ENCODE measurements around the gene SSX2IP.

Gene SSX2IP

DNA sequence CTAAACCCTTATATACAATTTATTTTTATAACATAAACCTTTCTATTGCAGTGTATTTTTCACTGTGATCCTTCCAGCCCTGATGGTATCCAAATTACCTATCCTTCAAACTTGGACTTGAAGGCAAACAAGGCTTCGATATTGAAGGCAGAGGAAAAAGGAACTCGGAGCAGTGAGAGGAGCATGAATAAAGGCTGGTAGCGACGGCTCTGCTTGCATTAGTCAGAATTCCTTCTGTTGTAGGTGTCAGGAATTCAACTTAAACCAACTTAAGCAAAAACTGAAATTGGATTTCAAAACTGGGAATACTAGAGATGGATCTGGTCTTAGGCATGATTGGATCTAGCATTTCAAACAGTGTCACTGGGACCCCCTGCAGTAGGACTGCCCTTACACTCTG, 17.8 kb upstream of the SSX2IP start:
- no peak for DNase-seq

DNA sequence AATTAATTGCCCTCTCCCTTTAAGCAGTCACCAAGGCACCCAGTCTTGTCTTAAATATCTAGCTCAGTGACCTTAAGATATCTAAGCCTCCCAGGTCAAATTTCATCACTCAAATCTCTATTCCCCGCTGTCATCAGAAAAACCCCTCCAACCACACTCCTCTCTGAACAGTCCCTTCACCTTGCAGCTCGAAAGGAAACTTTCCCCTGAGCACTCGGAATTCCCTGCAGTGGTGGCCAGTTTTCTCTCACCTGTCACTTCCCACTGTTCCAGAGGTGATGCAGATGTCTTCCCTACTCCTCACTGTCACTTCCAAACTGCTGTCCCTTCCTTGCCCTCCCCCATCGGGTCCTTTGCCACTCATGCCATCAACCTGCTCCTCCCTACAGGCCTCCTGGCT, 15.3 kb upstream of the SSX2IP start:
- no peak for DNase-seq

DNA sequence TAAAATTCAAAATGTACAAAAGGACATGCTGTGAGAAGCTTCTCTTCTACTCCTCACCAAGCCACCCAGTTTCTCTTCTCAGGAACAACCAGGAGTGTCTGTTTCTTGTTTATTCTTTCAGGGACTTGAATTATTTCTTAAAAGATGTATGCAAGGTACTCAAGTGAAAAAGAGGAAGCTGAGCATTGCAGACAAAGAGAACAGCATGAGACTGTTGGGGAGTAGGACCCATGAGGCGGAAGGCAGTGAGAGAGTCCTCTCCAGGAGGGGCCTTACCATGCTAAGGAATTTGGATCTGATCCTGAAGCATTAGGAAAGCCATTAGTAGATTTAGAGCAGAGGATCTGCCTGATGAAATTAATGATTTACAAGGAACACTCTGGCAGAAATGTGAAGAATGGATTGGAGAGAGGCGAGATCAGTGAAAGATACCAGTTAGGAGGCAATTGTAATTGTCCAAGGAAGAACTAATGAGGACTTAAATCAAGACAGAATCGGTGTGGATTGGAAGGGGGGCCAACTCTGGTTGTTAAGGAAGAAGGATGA, 14.7 kb upstream of the SSX2IP start:
- DNase-seq = no peak

DNA sequence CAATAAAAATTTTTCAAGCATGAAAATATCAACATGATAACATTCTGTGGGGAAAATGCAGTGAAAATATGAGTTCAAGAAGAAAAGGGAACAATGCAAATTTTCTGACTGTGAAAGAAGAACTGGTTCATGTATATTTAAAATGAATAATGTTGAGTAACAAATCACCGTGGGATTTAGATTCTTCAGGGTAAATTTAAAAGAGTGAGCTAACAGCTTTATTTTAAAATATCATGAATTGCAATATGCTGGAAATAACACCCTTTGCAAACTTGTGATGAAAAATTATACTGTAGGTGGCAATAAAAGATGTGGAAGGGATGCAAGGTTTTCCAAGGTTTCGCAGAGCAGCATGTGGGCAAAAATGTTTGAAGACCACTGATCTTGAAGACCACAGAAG, 13.2 kb upstream of the SSX2IP start:
- DNase-seq = no peak

DNA sequence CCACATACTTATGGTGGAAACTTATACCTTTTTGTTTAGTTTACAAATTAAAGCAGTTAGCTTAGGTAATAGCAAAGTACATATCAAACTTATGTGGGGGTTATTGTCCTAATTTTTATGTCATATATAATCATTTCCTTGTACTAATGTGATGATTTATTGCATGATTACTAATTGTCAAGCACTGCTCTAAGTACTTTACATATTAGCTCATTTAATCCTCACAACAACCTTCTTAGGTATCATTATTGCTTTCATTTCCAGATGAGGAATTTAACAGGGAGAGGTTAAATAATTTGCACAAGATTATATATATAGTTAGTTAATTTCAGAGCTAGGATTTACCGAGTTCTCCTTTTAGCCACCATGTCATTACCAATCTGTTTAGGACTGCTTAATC, 11.9 kb upstream of the SSX2IP start:
- no peak for DNase-seq

DNA sequence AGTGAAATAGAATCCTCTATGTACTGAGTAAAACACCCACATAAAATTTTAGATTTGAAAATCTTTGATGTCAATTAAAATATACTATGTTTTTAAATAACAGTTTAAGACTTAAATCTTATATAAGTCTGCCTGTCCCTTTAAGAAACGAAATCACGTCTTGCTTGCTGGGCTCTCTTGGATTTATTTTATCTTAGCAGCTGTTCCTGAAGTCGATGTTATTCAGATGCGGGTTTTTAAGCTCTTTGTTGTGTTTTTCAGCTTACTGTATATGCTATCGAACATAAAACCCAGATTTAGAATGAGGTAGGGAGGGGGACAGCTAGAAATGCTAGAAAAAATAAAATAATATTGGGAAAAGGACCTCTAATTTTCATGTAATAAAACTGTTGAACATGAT, 11.1 kb upstream of the SSX2IP start:
- no peak for DNase-seq

DNA sequence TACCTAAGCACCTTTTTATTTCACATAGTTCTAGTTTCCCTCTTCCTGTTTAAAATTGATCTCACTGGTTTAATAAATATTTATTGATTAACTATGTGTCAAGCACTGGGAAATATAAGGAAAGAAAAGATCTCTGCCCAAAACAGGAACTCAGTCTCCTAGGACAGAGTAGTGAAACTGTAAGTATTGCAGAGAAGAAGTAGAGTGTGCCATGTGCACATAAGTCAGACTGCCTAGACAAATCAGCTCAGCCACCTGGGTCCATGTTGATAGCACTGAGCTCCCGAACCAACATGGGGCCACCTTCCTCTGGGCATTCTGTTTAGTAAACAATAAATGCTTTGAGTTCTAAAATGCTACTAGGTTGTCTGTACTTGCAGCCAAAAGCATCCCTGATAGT, 9.8 kb upstream of the SSX2IP start:
- no peak for DNase-seq

DNA sequence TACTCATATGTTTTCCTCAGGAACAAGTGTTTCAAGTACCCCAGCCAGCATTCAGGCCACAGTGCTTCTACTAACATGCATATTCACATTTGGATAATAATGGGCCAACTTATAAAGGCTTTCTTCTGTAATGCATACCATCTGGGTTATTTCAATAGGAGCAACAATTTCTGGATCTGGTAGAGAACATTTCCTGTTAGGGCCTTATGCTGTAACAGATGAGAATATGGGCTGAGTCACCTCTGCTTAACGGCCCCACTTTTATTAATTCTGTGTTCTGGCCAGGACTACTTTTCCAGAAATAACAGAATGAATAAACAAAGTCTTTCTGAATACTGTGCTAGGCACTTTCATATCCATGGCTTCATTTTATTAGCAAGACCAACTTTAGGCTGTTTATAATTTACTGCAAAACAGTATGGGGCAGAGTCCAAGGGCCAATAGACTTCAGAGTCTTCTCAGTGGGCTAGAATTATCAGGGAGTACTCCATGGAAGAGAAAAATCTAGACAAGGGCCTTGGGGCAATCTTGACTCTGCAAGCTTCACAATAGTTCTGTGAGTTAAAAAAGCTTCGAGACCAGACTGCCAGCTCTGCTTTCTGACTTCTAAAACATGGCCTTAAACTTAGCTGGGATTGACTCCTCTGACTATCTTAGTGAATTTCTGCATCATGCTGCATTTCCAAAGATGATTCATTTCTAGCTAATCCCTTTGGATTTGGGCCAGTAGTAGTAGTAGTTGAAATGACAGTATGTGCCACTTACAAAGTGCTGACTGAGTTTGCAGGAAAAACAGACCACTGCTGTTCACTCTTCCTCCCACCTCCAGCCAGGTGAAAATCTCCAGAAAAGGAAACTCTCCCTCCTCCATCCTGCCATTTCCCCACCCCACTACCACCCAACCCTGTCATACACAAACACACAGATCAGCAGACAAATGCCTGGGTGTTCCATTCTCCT, 8.2 kb upstream of the SSX2IP start:
- no peak for DNase-seq

DNA sequence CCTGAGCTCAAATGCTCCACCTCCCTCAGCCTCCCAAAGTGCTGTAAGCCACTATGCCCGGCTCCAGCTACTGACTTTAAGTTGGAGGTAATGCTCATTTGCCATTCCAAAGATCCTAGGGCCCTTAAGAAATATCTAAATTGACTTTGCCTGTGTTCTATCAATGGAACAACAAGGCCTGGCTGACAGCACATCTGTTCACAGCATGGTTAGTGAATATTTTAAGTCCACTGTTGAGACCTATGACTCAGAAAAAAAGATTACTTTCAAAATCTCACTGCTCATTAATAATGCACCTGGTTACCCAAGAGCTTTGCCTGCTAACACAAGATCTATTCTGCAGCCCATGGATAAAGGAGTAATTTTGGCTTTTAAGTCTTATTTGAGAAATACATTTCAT, 3.5 kb upstream of the SSX2IP start:
- DNase-seq = no peak

DNA sequence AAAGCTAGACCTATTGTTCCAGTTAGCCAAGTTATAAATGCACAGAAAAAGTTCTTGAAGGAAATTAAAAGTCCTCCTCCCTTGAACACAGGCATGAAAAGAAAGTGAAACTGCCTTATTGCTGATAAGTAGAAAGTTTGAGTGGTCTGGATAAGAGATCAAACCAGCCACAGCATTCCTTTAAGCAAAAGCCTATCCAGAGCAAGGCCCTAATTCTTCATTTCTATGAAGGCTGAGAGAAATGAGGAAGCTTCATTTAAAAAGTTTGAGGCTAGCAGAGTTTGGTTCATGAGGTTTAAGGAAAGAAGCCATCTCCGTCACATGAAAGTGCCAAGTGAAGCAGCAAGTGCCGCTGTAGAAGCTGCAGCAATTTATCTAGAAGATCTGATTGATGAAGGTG, 2.7 kb upstream of the SSX2IP start:
- DNase-seq = no peak

DNA sequence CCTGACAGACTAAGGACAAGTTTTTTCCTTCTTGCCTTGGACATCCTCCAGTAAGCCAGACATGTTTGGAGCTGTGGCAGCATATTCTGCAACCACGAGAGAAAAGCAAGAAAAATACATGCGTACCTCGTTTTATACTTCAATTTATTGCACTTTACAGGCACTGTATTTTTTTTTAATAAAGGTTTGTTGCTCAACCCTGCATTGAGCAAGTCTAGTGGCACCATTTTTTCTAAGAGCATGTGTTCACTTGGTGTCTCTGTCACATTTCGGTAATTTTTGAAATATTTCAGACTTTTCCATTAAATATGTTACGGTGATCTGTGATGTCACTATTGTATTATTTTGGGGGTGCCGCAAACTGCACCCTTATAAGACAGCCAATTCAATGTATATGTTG, 2.1 kb upstream of the SSX2IP start:
- DNase-seq = no peak

DNA sequence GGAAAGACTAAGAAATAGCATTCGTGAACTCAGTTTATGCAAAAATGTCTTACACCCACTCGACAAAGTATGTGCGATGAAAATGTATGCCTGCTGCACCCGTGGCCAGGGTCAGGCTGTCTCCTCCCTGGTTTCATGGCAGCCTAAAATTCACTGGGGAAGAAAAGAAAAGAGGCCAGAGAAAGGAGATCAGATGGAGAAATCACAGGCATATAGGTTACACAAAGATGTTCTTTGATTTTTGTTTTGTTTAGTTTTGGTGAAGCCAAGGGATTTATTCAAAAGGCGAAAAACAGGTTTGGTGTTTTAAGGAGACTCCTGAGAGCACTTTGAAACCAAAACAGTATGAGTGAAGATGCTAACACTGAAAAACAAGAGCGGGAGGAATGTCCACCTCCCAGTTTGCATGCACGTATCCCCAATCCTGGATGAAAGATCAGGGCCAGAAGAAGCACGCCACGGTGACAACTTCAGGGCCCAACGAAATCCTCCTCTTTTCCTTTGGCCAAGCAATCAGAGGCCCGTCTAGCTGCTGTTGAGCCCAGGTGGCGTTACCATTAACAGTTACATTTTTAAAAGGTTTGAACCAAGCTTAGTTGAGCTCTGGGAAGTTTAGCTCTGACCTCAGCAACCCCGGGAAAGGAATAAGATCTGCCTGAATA, 992 bp upstream of the SSX2IP start:
- DNase-seq = no peak

DNA sequence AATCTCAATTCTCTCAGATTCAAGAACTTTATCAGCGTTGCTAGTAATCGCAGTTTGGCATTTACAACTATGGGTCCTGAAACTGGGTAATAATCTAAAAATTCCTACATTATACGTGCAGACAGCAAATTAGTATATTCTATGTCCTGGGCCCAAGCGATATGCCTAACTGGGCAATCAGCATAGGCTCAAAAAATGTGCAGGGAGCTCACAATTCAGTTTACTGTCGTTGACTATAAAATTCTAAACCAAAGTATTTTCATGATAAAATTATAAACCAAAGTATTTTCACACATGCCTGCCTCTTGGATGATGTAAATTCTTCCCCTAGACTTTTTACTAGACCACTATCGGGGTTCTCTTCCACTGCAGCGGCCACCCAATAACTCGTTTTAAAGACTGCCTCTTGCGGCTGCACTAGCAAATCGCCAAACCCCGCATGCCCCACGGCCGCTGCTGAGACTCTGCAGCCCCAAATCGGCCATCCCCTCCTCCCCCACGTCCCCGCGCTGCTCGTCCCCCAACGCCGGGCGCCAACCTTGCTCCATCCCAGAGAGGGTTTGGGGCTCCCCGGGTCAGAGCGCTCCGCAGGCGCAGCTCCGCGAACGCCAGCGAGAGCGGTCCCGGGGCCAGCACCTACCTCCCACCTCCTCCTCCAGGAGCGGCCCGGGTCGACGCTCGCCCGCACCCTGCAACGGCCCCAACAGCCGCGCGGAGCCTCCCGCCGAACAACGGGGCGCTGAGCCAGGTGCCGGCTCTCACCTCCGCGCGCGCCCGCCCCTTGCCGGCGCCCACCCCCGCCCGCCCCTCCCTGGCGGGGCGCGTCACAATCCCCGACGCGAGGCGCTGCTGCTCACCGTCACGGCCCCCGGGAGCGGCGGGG, 506 bp downstream of the SSX2IP start:
- DNase-seq = peak; percentile 36

DNA sequence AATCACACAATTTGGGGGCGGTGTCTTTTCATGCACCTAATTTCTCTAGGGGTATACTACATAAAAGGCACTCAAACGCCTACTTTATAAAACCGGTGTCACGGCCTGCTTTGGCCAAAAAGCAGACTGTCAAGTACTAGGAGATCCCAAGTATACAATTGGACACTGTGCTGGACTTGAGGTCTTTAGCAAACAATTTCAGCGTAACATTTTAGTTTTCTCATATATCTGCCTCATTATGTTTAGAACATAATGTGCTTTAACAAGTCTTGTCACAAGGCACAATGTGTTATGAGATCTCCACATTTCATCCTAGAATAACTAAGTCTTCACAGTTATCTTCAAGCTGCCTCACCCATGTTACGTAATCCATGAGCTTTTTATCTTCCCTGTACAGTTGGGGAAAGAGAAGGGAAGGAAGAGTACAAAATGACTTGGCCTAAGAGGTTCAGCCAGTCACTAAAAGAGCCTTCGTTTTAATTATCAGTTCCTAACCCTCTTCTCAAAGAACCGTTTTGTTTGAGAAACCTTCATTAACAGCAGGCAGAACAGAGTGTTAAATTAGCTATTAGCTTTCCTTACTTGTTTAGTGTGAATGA, 1.7 kb downstream of the SSX2IP start:
- DNase-seq = no peak

DNA sequence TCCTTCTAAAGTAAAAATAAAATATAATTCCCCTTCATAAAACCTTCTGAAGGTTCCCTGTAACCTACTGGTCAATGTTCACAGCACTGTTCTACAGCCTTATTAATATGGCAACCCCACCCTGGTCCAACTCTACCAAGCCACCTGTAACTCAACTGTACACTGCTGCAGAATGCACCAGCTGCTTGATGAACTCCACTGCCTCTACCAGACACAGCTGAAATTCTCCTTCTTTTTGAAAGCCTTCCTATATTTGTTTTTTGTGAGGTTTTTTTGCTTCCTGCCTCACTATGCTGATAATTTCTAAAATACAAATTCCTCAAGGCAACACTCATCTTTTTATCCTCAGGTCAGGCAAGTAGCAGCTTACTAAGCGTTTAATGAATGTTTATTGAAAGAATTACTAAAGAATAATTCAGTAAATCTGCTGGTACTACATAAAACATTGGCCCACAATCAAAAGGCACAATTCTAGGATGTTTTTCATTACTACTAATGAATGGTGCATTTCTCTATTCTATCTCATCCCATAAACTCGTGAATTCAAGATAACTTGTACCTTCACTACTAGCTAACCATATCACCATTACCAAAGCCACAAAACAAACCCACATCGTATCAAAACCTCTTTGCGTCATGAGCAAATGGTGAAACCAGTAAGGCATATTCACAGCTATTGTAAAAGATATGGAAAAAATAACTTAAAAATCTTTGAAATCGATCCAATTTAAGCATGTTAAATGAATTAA, 2.4 kb downstream of the SSX2IP start:
- DNase-seq = no peak

DNA sequence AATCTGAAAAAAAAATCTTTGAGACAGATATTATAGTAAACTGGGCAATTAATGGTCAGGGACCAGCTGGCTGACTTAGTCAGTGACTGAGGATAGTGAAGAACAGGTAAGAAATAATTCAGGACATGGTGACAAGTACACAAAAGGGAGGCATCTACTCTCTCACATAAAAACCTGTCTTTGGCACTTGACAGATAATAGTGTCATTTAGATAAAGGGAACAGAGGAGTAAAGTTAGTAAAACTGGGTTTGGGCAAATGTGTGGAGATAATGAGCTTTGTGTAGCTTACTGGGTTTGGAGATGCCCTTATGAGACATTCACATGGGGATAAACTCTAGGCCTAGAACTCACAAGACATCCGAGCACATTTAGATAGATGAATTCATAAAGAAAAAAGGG, 4.0 kb downstream of the SSX2IP start:
- DNase-seq = no peak

DNA sequence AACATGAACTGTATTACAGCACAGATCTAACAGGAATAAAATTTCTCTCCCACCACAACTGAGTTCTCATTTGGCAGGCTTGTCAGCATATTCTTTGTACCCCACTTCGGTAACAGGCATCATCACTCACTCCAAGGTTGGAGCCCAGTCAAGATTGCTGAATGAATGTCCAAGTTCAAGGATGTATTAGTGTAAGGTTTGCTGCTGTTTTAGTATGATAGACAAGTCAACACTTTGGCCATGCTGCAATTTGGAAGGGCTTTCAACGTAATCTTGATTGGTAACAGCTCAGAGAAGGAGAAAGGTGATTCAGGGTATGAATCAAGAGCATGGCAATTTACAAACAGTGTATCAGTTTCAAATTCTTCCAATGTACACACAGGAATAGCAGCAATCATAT, 6.8 kb downstream of the SSX2IP start:
- DNase-seq = no peak

DNA sequence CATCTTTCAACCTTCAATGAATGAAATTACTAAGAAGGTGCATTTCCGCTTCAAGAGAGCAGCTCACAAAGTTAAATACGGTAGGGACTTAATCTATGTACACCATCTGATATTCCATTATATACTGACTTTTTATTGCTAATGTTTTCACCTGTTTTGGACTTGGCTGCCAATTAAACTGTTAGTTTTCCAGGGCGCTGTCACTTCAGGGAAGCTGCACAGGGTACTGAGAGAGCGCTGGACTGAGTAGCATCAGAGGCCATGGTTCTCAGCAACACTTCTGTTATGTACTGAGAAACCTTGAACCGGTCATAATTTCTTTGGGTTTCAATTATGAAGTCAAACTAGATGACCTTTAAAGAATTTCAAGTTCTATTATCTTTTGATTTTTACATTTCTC, 8.2 kb downstream of the SSX2IP start:
- no peak for DNase-seq

DNA sequence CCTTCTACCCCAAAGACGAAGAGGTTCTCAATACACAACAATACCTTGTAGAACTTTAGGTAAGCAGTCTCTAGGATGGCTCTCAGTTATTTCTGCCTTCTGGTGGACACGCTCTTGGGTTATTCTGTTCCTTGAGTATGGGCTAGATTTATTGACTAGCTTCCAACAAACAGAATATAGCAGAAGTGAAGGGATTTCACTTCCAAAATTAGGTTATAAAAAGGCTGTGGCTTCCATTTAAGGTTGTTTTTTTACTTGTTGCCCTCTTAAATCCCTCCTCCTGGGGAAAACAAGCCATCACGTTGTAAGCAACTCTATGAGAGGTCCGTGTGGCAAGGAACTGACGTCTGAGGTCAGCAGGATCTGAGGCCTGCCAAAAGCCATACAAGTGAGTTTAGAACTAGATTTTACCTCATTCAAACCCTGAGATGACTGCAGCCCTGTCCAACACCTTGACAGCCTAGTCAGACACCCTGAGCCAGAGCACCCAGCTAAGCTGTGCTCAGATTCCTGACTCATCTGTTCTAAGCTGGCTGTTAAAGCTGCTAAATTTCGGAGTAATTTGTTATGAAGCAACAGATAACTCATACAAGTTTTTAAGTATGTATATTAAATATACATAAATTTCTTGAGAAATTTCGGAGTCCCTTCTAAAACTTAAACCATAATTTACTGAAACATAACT, 12.7 kb downstream of the SSX2IP start:
- no peak for DNase-seq

DNA sequence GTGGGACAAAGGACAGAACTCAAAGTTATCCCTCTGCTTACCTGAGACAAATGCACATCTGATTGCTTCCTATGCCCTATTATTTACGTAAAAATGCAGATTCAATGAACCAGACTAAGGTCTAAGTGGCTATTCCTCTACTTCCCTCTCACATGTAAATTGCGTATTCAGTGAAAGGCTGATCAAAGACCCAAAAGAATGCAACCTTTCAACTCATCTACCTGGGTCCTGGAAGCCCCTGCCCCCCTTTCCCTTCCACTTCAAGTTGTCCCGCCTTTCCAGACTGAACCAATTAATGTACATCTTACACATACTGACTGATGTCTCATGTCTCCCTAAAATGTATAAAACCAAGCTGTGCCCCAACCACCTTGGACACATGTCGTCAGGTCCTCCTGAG, 14.6 kb downstream of the SSX2IP start:
- no peak for DNase-seq

DNA sequence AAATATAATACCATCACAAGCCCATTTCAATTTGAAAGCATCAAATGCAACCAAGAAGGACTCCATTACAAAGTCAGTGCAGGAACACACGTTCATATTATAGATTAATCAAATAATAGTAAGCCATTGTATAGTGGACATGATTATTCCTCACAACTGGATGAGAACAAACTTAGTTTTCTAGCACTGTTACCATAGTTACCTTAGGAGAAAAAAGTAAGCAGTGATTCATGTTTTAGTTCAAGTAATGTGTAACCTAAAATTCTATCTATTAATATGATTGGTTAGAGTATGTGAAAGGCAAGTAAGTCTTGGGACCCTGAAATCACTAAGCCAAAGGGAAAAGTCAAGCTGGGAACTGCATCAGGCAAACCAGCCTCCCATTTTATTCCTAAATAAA, 15.2 kb downstream of the SSX2IP start:
- DNase-seq = no peak
